ENCODE results near the gene NEURL1.

NEURL1 gene

DNA sequence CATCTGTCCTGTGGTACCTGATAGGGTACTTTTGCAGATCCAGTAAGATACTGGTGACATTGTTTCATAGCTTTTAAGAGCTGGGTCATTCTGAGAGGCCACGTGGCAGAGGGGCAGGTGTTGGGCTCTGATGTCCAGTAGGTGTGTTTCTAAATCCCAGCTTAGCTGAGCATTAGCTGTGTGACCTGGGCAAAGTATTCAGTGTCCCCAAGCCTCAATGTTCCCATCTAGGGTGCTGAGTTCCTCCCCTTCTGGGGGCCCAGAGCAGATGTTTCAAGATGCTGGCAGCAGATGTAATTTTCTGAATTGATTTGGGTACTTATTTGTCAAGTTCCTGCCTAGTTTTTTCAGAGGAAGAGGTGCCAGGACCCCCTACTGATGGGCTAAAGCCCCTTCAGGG, 52.9 kb downstream of the NEURL1 start:
- DNase-seq (ENCODE audit: low read depth in 2 of 2) = no peak

DNA sequence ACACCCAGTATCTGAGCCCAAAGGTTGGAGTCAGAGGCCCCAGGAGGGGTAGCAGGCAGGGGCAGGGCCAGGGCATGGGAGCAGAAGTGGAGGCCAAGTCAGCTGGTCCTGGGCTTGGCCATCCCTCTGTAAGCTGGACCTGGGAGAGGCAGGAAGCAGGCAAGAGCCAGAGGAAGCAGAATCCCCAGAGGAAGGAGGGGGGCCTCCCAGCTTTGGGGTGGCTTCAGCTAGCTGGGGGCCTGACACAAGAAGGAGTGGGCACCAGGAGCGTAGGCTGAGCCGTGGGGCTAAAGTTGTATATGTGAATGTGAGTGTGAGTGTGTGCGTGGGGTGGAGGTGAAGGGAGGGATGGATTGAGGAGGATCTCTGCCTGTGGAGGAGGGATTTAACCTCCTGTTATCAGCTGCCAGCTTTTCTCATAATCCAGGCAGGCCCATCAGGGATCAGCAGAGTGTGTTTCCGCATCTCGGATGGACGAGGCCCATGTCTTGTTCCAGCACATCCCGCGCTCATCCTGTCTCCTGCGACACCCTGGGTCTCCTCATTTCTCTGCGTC, 54.0 kb downstream of the NEURL1 start:
- DNase-seq (ENCODE audit: low read depth in 2 of 2) = no peak

DNA sequence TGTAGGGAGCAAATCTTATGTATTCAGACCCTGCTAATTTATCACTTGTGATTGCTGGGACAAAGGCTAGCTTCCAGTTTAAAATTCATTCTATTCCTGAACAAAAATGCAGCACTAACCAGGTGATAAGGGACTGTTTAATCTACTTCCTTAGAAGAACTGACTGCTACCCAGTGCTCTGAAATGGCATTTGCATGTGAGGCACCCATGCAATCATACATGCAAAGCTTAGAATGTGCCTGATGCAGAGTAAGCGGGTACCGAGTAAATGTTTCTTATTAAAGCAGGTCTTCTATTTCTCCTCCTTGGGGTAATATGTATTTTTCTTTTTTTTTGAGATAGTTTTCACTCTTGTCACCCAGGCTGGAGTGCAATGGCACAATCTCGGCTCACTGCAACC, 54.5 kb downstream of the NEURL1 start:
- no peak for DNase-seq (ENCODE audit: low read depth in 2 of 2)

- DNase-seq (ENCODE audit: low read depth in 2 of 2) = no peak
Measured at GRCh38 chr10:103548581-103549348, 55.3 kb downstream of the NEURL1 start.

DNA sequence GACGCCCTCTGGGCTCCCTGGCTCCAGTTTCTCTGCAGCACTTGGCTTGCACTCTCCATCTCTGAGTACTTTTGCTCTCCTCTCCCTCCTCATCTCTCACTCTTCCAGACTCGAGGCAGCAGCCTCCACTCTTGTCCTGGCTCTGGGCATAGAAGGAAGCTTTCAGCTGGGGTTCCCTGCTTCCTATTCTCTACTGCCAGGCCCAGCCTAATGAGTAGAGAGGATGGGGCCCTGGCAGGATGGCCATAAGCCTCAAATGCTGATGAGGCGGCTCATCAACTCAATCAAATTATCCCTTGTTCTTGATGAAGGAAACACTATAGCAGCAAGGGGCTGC, 55.8 kb downstream of the NEURL1 start:
- no peak for DNase-seq (ENCODE audit: low read depth in 2 of 2)

- no peak for DNase-seq (ENCODE audit: low read depth in 2 of 2)
Measured at GRCh38 chr10:103550229-103550628, 56.7 kb downstream of the NEURL1 start.

- no peak for DNase-seq (ENCODE audit: low read depth in 2 of 2)
Measured at GRCh38 chr10:103551619-103552602, 58.4 kb downstream of the NEURL1 start.

DNA sequence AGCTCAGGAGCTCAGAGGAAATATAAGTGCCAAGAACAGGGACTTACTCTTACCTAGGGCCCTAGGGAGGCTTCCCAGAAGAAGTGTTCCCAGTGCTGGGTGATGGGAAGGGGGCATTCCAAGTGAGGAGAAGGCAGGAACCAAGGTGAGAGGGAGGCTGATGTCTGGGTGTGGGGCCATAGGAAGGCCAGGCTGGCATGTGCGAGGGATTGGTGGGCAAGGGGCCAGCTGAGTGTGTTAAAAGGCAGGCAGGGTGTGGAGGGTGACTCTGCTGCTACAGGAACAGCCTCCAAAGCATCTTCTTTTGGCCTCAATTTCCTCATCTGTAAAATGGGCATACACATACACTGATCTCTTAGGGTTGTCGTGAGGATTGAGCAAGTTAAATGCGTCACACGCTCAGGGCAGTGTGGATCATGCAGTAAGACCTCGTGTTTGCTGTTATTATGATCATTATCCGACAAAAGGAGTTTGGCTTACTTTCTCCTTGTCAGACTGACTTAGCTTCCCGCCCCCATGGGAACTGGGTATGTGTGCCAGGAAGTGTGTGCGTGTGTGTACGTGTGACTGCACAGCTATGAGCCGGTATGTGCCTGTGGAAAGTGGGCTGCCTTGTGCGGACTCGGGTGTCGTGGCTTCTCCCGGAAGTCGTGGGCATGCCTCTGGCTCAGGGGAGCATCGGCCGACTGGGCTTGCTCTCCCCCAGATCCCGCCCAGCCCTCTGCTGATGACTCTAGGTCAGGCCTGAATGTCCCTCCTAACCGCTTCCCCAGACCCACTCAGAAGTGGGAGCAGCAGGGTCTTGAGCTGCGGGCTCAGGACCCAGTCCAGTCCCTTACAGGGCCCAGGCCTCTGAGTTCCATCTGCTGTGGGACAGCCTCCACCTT, 59.6 kb downstream of the NEURL1 start:
- no peak for DNase-seq (ENCODE audit: low read depth in 2 of 2)

GRCh38 chr10:103553743-103554487, 60.4 kb downstream of the NEURL1 start:
- DNase-seq (ENCODE audit: low read depth in 2 of 2) = no peak

- no peak for DNase-seq (ENCODE audit: low read depth in 2 of 2)
Measured at GRCh38 chr10:103554488-103555324, 61.2 kb downstream of the NEURL1 start.

- DNase-seq (ENCODE audit: low read depth in 2 of 2) = no peak
Measured at GRCh38 chr10:103555325-103555649, 61.8 kb downstream of the NEURL1 start.

GRCh38 chr10:103555712-103556111, 62.2 kb downstream of the NEURL1 start:
- no peak for DNase-seq (ENCODE audit: low read depth in 2 of 2)

GRCh38 chr10:103556383-103557007, 63.0 kb downstream of the NEURL1 start:
- DNase-seq (ENCODE audit: low read depth in 2 of 2) = no peak

GRCh38 chr10:103557455-103557854, 64.0 kb downstream of the NEURL1 start:
- DNase-seq (ENCODE audit: low read depth in 2 of 2) = no peak

DNA sequence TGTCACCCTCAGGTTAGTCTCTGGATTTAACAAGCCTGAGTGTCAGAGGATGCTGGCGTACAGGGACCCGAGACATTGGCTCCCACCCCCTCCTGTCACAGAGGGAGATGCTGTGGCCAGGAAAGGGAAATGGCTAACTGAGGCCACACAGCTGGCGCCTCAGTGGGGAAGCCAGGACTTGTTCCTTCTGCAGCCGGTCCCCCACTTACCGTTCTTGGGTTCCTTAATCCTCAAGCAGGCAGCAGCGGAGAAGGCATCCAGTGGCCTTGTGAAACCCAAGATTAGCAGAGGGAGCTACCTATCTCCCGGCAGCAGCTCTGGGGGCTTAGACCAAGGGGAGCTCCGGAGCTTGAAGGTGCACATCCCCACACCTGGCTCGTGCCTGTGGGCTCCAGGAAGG, 65.4 kb downstream of the NEURL1 start:
- DNase-seq (ENCODE audit: low read depth in 2 of 2) = no peak

GRCh38 chr10:103559776-103560175, 66.3 kb downstream of the NEURL1 start:
- no peak for DNase-seq (ENCODE audit: low read depth in 2 of 2)

- DNase-seq (ENCODE audit: low read depth in 2 of 2) = no peak
Measured at GRCh38 chr10:103560886-103561285, 67.4 kb downstream of the NEURL1 start.

DNA sequence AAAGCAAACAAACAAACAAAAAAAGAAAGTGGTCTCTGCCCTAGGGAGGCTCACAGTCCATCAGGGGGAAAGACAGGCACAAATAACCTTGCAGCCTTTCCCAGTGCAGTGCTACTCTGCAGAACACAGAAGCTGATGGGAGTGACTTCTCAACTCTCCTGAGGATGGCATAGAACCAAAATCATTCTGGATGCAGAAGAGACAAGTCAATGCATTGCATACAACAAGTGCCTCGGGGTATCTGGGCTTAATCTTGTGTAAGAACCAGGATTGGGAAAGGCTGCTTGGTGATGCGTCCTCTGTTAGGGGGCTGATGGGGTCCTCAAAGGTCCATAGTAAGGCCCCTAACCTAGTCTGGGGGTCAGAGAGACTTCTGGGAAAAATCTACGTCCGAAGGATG, 68.9 kb downstream of the NEURL1 start:
- no peak for DNase-seq (ENCODE audit: low read depth in 2 of 2)

- DNase-seq (ENCODE audit: low read depth in 2 of 2) = no peak
Measured at GRCh38 chr10:103563231-103564115, 70.0 kb downstream of the NEURL1 start.
